DOHH2 (cell line): ENCODE measurements around the gene RPP25.

ENCODE experiments used
- H3F3A ChIP-seq: fragments of 200-600 bp; sonication (generic), shearing (Covaris generic); 2 replicates; pipeline ENCODE4 v1.6.0; 2016; ENCODE audit warnings: antibody characterized with exemption, mild to moderate bottlenecking; ENCODE audit not compliant: control insufficient read depth, insufficient read depth
- H3K27ac ChIP-seq: fragments of 200-600 bp; sonication (generic); 2 replicates; pipeline ENCODE4 v1.5.1; 2014; ENCODE audit warnings: low read depth, mild to moderate bottlenecking, low read length, moderate library complexity
- H3K27me3 ChIP-seq: fragments of 200-600 bp; sonication (generic); 2 replicates; pipeline ENCODE4 v1.6.1; 2014; ENCODE audit warnings: mild to moderate bottlenecking, low read length, mixed read lengths; ENCODE audit not compliant: control insufficient read depth
- H3K36me3 ChIP-seq: fragments of 200-600 bp; sonication (generic); 2 replicates; pipeline ENCODE4 v1.6.1; 2014; ENCODE audit warnings: mild to moderate bottlenecking, low read length, moderate library complexity, mixed read lengths; ENCODE audit not compliant: control insufficient read depth
- H3K4me1 ChIP-seq: fragments of 200-600 bp; sonication (generic); 2 replicates; pipeline ENCODE4 v1.6.1; 2014; ENCODE audit warnings: mild to moderate bottlenecking, low read length, mixed read lengths; ENCODE audit not compliant: control insufficient read depth
- H3K4me2 ChIP-seq: fragments of 200-600 bp; sonication (generic); 2 replicates; pipeline ENCODE4 v1.6.0; 2014; ENCODE audit warnings: mild to moderate bottlenecking, low read length, moderate library complexity
- H3K4me3 ChIP-seq: fragments of 200-600 bp; sonication (generic); 2 replicates; pipeline ENCODE4 v1.5.1; 2014; ENCODE audit warnings: mild to moderate bottlenecking, low read length, mixed read lengths
- H3K79me2 ChIP-seq: fragments of 200-600 bp; sonication (generic); 2 replicates; pipeline ENCODE4 v1.6.1; 2014; ENCODE audit warnings: mild to moderate bottlenecking, low read length, mixed read lengths; ENCODE audit not compliant: control insufficient read depth
- H3K9me2 ChIP-seq: fragments of 200-600 bp; sonication (generic); replicated peaks from 2 replicates; pipeline ENCODE4 v1.6.1; 2014; ENCODE audit warnings: mild to moderate bottlenecking, low read length, mixed read lengths; ENCODE audit not compliant: control insufficient read depth
- H3K9me3 ChIP-seq: fragments of 200-600 bp; sonication (generic); 2 replicates; pipeline ENCODE4 v1.6.1; 2014; ENCODE audit warnings: antibody characterized with exemption, low read length, mixed read lengths; ENCODE audit not compliant: control insufficient read depth, insufficient read depth
- H4K20me1 ChIP-seq: fragments of 200-600 bp; sonication (generic); 2 replicates; pipeline ENCODE4 v1.6.0; 2014; ENCODE audit warnings: low read depth, mild to moderate bottlenecking, antibody characterized with exemption, low read length, moderate library complexity; ENCODE audit not compliant: control insufficient read depth, insufficient read depth
- EZH2phosphoT487 ChIP-seq: fragments of 200-600 bp; sonication (generic); IDR thresholded peaks from 2 replicates; pipeline ENCODE4 v1.6.1; 2017; ENCODE audit warnings: borderline replicate concordance, mild to moderate bottlenecking, antibody characterized with exemption, low read length, moderate library complexity, mixed read lengths
- TF ChIP-seq, protein P1 (sequence below): fragments of 200-600 bp; sonication (generic); IDR thresholded peaks from one replicate; pipeline ENCODE4 v1.5.1; 2014; ENCODE audit warnings: antibody characterized with exemption, mild to moderate bottlenecking, low read depth, low read length; ENCODE audit not compliant: poor library complexity, severe bottlenecking

Gene RPP25

DNA sequence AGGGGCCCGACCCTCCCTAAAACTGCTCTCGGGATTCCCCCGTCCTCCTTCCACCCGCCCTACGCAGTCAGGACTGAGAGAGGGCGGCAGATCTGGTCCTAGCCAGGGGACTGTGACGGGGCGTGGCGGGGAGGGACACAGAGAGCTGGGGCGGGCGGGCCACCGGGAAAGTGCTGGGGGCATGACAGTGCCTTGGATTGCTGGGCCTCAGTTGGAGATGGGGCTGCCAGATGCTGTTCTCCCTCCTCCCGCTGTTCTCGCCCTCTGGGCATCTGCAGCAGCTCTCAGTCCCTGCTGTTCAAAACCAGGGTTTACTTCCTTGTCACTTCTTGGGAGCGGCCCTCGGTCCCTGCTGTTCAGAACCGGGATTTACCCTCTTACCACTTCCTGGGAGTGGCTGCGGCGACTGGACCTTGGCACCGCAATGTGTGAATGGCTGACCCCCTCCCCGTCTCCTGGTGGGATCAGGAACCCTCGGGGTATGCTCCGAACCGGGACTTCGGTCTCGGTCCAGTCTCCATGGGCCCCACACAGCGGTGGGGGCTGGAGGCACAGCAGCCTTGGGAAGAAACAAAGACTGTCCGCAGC is 1.8 kb upstream of the RPP25 start:
- peaks cover 6% of the 10 kb centered on the region; the same call in 1 of the 2 replicates for H3F3A ChIP-seq
- no peaks in the 10 kb centered on the region for H3K9me2 ChIP-seq
- peaks cover 26% of the 10 kb centered on the region for H3K79me2 ChIP-seq
- H3K27me3 ChIP-seq: peaks cover 28% of the 10 kb centered on the region
- TF ChIP-seq, protein P1, sequence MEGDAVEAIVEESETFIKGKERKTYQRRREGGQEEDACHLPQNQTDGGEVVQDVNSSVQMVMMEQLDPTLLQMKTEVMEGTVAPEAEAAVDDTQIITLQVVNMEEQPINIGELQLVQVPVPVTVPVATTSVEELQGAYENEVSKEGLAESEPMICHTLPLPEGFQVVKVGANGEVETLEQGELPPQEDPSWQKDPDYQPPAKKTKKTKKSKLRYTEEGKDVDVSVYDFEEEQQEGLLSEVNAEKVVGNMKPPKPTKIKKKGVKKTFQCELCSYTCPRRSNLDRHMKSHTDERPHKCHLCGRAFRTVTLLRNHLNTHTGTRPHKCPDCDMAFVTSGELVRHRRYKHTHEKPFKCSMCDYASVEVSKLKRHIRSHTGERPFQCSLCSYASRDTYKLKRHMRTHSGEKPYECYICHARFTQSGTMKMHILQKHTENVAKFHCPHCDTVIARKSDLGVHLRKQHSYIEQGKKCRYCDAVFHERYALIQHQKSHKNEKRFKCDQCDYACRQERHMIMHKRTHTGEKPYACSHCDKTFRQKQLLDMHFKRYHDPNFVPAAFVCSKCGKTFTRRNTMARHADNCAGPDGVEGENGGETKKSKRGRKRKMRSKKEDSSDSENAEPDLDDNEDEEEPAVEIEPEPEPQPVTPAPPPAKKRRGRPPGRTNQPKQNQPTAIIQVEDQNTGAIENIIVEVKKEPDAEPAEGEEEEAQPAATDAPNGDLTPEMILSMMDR: no peak
- TF ChIP-seq EZH2phosphoT487: no peak
- H3K36me3 ChIP-seq: no peaks in the 10 kb centered on the region
- peak overlapping the region; percentile 25 for H3K4me3 ChIP-seq
- H3K4me1 ChIP-seq: peaks cover 76% of the 10 kb centered on the region
- H3K27ac ChIP-seq: no peak overlapping the region
- H3K4me2 ChIP-seq: peak overlapping the region; percentile 41
- H4K20me1 ChIP-seq: peaks cover 3% of the 10 kb centered on the region; the same call in 1 of the 2 replicates
- H3K9me3 ChIP-seq: no peaks in the 10 kb centered on the region

DNA sequence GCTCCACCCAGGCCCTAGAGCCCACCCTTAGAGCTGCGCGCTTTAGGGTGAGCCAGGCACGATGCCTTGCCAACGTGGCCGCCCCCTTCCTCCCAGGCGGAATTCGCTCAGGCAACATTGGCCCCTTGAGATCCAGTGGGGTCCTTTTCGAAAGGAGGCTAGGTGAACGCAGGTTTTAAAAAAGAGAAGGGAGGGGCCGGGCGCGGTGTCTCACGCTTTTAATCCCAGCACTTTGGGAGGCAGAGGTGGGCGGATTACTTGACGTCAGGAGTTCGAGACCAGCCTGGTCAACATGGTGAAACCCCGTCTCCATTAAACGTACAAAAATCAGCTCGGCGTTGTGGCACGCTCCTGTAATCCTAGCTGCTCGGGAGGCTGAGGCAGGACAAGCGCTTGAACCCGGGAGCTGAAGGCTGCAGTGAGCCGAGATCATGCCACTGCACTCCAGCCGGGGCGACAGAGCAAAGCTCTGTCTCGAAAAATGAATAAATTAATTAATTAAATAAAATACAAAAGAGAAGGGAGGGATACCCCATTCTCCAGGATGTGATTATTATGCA is 984 bp upstream of the RPP25 start:
- Histone ChIP-seq H3K27ac (peak overlapping the region; percentile 5; the same call in 1 of the 2 replicates), H3K36me3 (no peaks in the 10 kb centered on the region), H3K4me3 (peak overlapping the region; percentile 72), H3F3A (peaks cover 6% of the 10 kb centered on the region; the same call in 1 of the 2 replicates), H4K20me1 (peaks cover 3% of the 10 kb centered on the region; the same call in 1 of the 2 replicates), H3K9me2 (no peaks in the 10 kb centered on the region), H3K4me2 (peak overlapping the region; percentile 79), H3K4me1 (peaks cover 76% of the 10 kb centered on the region), H3K79me2 (peaks cover 26% of the 10 kb centered on the region), H3K27me3 (peaks cover 28% of the 10 kb centered on the region), H3K9me3 (no peaks in the 10 kb centered on the region)
- TF ChIP-seq, protein P1: no peak
- no peak for TF ChIP-seq EZH2phosphoT487

DNA sequence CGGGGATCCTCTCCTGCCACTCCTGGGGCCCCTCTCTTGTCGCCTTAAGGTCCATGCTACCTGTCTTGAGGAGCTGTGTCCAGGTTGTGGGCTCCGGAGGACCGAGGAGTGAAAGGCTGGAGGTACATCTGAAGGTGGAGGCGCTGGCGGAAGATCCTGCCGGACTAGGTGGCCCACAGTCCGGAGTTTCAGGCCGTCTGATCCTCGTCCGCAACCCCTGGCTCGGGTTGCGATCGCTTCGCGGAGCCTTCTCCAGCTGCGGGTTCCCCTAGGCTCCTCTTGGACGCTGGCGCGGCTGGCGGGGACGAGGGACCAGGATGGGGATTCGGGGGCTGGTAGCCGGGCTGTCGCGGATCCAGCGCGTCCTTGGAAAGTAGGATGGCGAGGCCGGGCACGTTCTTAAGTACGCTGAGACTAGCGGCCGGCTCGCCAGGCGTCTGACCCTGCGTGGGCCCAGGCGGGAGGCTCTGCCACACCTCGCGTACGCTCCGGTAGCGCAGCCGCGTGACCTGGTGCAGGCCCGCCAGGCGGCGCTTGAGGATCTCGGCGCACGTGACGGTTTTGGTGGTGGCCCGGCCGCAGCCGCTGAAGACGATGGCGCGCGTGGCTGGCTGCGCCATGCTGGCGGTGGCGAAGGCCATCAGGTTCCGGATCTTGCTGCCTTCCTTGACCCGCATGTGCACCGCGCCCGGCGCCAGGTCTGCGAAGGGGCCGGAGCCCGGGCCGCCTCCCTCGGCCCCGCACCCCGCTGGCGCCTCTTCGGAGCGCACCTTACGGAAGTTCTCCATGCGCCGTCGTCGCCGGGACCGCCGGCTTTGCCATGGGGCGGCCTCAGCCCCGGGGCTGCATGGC is 550 bp downstream of the RPP25 start:
- H3K27ac ChIP-seq: no peak overlapping the region

More for the DNA sequence above, 550 bp downstream of the RPP25 start:
- Histone ChIP-seq H3K4me3 (peak overlapping the region; percentile 72), H3K9me3 (no peaks in the 10 kb centered on the region), H3K9me2 (no peaks in the 10 kb centered on the region), H3K36me3 (no peaks in the 10 kb centered on the region), H3K79me2 (peaks cover 26% of the 10 kb centered on the region), H3K27me3 (peaks cover 28% of the 10 kb centered on the region), H4K20me1 (peaks cover 3% of the 10 kb centered on the region; the same call in 1 of the 2 replicates), H3F3A (no peaks in the 10 kb centered on the region), H3K4me1 (peaks cover 69% of the 10 kb centered on the region), H3K4me2 (peak overlapping the region; percentile 79)
- TF ChIP-seq, protein P1: peak; percentile 62
- no peak for TF ChIP-seq EZH2phosphoT487
